H7 (cell line): ENCODE results near the gene METTL6. TPM values are rescaled to one million over a fixed set of nuclear protein-coding genes. Genes with fewer than 3 reads are reported as not detected.
"Not testable (repeated sequence)": the region's sequence is repeated elsewhere in the genome, so short reads cannot be mapped to it uniquely, and the experiment has no call there.

Source experiments
- DNase-seq: peaks from one replicate; pipeline ENCODE4 v3.0.0; 2012
- H3K27me3 ChIP-seq: 2 replicates; pipeline ENCODE4 v1.6.0; 2011; ENCODE audit warnings: mild to moderate bottlenecking, low read length; ENCODE audit not compliant: control insufficient read depth, insufficient read depth
- H3K36me3 ChIP-seq: replicated peaks from 2 replicates; pipeline ENCODE4 v1.5.1; 2011; ENCODE audit warnings: low read length; ENCODE audit not compliant: control insufficient read depth, insufficient read depth
- H3K4me3 ChIP-seq: 2 replicates; pipeline ENCODE4 v1.5.1; 2011; ENCODE audit warnings: low read depth, mild to moderate bottlenecking, control low read depth, low read length, moderate library complexity; ENCODE audit not compliant: insufficient read depth
- total RNA-seq: library from RNA; depleted of rRNA; stranded (reverse); fragments of >200 nt; shearing (Covaris generic); gene quantifications from 2 replicates; pipeline ENCODE4 v1.2.3, GENCODE V29; 2014

Gene METTL6
- total RNA-seq, 1 experiment from 2014 or later: 13.3 TPM

DNA sequence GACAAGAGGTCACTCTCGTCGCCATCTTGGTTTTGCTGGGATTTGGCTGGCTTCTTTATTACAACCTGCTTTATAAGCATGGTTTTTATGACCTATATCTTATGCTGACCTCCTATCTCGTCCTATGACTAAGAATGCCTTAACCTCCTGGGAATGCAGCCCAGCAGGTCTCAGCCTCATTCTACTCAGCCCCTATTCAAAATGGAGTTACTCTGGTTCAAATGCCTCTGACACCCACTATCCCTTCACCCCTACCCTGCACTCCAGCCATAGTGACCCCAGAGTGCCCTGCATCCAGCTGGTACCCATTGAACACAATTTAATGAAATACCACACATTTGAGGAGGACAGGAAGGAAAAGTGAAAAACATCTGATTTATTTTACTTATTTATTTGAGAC is 23.4 kb downstream of the METTL6 start:
- no peak for DNase-seq
- no peaks in the 10 kb centered on the region for H3K27me3 ChIP-seq
- no peak overlapping the region for H3K4me3 ChIP-seq
- H3K36me3 ChIP-seq: no peaks in the 10 kb centered on the region

DNA sequence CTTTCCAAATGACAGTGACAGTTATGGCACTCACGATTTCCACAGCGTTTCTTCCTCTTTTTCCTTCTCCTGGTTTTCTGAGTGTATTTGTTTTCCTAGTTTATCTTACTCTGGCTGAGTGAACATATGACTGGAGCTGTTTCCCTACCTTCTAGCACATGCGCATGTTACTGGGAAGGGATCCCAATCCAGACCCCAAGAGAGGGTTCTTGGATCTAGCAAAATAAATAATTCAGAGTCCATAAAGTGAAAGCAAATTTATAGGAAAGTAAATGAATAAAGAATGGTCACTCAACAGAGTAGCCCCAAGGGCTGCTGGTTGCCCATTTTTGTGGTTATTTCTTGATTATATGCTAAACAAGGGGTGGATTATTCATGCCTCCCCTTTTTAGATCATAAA is 23.8 kb downstream of the METTL6 start:
- H3K4me3 ChIP-seq: no peak overlapping the region
- H3K36me3 ChIP-seq: no peaks in the 10 kb centered on the region
- H3K27me3 ChIP-seq: no peaks in the 10 kb centered on the region
- DNase-seq: no peak

DNA sequence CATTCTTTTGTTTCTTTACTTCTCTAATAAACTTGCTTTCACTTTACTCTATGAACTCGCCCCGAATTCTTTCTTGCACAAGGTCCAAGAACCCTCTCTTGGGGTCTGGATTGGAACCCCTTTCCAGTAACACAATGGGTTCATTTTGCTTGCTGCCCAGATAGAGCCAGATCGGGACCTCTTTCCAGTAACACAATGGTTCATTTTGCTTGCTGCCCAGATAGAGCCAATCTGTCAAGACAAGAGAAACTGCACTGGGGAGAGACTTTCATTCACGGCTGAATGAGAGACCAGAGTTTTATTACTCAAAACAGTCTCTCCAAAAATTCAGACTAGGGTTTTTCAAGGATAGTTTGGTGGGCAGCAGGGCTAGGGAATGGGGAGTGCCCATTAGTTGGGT is 25.4 kb downstream of the METTL6 start:
- Histone ChIP-seq H3K4me3 (no peak overlapping the region), H3K36me3 (no peaks in the 10 kb centered on the region), H3K27me3 (no peaks in the 10 kb centered on the region)
- DNase-seq: no peak

DNA sequence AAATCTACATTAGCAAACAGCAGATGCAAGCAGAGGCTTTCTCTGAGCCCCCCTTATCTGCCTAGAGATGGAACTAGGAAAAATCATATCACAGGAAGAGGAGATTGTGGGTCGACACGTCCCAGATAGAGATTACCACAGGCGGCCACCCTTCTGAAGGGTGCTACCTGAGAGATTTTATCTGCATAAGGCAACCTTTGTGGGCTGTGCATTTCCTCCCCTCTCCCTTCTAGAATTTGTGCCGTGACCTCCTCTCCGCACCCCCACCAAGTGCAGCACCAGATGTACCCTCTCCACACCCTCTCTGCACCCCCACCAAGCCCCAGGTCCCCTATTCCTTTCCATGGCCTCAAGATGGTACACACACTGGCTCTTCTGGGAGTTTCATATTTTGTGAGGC is 27.4 kb downstream of the METTL6 start:
- H3K36me3 ChIP-seq: no peaks in the 10 kb centered on the region
- no peak for DNase-seq
- H3K4me3 ChIP-seq: no peak overlapping the region
- H3K27me3 ChIP-seq: no peaks in the 10 kb centered on the region

DNA sequence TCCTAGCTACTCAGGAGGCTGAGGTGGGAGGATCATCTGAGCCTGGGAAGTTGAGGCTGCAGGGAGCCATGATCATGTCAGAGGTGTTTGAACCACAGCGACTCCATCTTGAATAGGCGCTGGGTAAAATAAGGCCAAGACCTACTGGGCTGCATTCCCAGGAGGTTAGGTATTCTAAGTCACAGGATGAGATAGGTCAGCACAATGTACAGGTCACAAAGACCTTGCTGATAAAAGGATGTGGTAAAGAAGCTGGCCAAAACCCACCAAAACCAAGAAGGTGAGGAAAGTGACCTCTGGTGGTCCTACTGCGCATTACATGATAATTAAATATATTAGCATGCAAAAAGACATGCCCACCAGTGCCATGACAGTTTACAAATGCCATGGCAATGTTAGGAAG is 28.6 kb downstream of the METTL6 start:
- H3K27me3 ChIP-seq, H3K36me3 ChIP-seq, H3K4me3 ChIP-seq: not testable (repeated sequence)
- DNase-seq: peak; percentile 31

DNA sequence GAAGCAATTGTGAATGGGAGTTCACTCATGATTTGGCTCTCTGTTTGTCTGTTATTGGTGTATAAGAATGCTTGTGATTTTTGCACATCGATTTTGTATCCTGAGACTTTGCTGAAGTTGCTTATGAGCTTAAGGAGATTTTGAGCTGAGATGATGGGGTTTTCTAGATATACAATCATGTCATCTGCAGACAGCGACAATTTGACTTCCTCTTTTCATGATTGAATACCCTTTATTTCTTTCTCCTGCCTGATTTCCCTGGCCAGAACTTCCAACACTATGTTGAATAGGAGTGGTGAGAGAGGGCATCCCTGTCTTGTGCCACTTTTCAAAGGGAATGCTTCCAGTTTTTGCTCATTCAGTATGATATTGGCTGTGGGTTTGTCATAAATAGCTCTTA is 34.1 kb downstream of the METTL6 start:
- not testable (repeated sequence) for H3K4me3 ChIP-seq, H3K27me3 ChIP-seq, H3K36me3 ChIP-seq, DNase-seq

DNA sequence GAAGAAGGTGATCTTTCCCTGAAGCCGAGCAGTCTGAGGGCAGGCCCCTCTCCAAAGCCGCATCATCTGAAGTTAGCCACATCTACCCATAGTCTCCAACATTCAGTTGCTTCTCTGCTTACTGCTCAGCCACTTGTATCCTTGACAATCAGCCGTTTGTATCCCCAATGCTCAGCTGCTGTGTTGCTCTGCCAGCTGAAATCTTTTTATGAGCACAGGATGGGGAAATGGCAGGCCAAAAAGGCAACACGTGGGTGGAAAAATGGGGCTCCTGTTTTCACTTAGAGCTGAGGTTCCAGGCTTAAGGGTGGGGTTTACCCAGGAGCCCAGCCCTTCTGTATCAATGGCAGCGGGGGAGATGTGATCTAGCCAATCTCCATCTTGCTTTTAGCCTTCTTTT is 36.3 kb downstream of the METTL6 start:
- DNase-seq: no peak
- no peaks in the 10 kb centered on the region for H3K27me3 ChIP-seq
- H3K4me3 ChIP-seq: no peak overlapping the region
- no peaks in the 10 kb centered on the region; the same call in 1 of the 2 replicates for H3K36me3 ChIP-seq

DNA sequence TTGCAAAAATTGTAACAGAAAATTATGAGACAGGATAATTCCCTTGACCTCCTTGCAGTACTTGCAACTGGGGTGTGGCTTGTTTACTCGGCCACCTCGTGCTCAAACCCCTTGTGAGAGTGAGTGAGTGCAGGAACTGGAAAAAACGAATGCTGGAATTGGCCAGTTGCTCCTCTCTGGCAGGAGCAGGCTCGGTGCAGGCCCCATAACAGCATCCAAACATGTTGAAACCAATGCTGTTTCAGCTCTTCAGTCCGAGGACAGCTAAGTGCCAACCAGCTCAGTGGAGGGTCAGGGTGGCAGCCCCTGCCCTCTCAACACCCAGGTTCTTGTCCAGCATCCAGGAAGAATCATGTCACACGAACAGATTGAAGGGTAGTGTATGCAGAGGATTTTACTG is 36.9 kb downstream of the METTL6 start:
- Histone ChIP-seq H3K36me3 (no peaks in the 10 kb centered on the region; the same call in 1 of the 2 replicates), H3K4me3 (no peak overlapping the region), H3K27me3 (no peaks in the 10 kb centered on the region)
- no peak for DNase-seq

DNA sequence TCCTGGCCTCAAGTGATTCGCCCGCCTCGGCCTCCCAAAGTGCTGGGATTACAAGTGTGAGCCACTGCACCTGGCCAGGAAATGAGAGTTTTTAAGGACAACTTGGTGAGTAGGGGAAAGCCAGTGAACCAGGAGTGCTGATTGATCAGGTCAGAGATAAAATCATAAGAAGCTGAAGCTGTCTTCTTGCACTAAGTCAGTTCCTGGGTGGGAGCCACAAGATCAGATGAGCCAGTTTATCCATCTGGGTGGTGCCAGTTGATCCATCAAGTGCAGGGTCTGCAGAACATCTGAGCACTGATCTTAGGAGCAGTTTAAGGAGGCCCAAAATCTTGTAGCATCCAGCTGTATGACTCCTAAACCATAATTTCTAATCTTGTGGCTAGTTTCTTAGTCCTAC is 39.0 kb downstream of the METTL6 start:
- H3K36me3 ChIP-seq, DNase-seq, H3K4me3 ChIP-seq, H3K27me3 ChIP-seq: not testable (repeated sequence)

DNA sequence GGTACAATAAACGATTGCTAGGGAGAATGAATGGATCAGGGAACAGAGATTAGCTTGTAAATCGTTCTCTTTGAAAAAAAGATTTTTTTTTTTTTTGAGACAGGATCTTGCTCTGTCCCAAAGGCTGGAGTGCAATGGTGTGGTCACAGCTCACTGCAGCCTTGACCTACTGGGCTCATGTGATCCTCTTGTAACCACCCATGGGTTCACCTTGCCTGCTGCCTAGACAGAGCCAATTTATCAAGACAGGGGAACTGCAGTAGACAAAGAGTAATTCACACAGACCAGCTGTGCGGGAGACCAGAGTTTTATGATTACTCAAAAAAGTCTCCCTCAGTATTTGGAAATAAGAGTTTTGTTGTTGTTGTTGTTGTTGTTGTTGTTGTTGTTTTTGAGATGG is 39.6 kb downstream of the METTL6 start:
- no peak for DNase-seq
- H3K36me3 ChIP-seq: no peaks in the 10 kb centered on the region; the same call in 1 of the 2 replicates

DNA sequence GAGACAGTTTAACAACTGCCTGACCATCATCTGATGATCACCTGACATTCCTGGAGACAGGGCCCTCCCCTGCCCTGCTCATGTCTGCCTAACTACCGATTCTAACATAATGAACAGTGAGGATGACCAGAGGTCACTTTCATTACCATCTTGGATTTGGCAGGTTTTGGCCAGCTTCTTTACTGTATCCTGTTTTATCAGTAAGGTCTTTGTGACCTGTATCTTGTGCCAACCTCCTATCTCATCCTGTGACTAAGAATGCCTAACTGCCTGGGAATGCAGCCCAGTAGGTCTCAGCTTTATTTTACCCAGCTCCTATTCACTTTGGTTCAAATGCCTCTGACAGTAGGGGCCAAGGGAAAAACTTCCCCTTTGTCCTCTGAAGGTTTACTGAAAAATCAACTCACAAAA is 40.2 kb downstream of the METTL6 start:
- Histone ChIP-seq H3K36me3 (no peaks in the 10 kb centered on the region; the same call in 1 of the 2 replicates), H3K27me3 (no peaks in the 10 kb centered on the region), H3K4me3 (no peak overlapping the region)
- DNase-seq: no peak

More for the DNA sequence above, 39.6 kb downstream of the METTL6 start:
- no peaks in the 10 kb centered on the region for H3K27me3 ChIP-seq
- H3K4me3 ChIP-seq: no peak overlapping the region

DNA sequence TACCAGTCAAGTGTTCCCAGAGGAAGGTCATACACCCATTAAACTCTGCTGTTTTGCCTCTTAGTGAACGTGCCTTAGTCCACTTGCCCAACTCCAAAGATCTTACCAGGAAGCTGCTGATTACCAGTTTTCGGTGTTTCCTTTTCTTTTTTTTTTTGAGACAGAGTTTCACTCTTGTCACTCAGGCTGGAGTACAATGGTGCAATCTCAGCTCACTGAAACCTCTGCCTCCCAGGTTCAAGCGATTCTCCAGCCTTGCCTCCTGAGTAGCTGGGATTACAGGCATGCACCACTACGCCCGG is 40.7 kb downstream of the METTL6 start:
- not testable (repeated sequence) for DNase-seq, H3K36me3 ChIP-seq, H3K27me3 ChIP-seq, H3K4me3 ChIP-seq

DNA sequence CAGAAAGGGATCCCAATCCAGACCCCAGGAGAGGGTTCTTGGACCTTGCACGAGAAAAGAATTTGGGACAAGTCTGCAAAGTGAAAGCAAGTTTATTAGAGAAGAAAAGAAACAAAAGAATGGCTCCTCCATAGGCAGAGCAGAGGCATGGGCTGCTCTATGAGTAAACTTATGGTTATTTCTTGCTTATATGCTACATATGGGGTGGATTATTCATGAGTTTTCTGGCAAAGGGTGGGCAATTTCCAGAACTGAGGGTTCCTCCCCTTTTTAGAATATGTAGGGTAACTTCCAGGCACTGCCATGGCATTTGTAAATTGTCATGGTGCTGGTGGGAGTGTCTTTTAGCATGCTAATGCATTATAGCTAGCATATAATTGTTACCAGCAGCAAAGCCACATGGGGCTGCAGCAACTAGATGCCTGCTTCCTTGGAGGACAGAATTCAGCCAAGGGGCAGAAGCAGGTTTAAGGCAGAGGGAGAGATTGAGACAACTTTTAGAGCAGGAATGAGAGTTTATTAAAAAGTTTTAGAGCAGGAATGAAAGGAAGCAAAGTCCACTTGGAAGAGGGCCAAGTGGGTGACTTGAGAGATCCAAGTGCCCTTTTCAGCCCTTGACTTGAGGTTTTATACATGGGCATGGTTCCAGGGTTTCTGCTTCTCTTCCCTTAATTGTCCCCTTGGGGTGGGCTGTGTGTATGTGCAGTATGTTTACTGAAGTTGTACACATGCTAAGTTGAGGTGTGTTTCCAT is 41.3 kb downstream of the METTL6 start:
- no peaks in the 10 kb centered on the region; the same call in 1 of the 2 replicates for H3K36me3 ChIP-seq
- DNase-seq: no peak
- H3K4me3 ChIP-seq: no peak overlapping the region
- no peaks in the 10 kb centered on the region for H3K27me3 ChIP-seq

DNA sequence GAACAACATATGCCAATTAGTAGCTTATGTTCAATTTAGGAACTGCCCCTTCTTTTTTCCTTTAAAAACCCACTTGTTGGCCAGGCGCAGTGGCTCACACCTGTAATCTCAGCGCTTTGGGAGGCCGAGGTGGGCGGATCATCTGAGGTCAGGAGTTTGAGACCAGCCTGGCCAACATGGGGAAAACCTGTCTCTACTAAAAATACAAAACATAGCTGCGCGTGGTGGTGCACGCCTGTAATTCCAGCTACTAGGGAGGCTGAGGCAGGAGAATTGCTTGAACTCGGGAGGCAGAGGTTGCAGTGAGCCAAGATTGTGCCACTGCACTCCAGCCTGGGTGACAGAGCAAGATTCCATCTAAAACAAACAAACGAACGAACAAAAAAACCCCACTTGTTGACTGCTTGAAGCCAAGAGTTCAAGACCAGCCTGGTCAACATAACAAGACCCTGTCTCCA is 42.1 kb downstream of the METTL6 start:
- not testable (repeated sequence) for DNase-seq, H3K36me3 ChIP-seq, H3K4me3 ChIP-seq, H3K27me3 ChIP-seq

DNA sequence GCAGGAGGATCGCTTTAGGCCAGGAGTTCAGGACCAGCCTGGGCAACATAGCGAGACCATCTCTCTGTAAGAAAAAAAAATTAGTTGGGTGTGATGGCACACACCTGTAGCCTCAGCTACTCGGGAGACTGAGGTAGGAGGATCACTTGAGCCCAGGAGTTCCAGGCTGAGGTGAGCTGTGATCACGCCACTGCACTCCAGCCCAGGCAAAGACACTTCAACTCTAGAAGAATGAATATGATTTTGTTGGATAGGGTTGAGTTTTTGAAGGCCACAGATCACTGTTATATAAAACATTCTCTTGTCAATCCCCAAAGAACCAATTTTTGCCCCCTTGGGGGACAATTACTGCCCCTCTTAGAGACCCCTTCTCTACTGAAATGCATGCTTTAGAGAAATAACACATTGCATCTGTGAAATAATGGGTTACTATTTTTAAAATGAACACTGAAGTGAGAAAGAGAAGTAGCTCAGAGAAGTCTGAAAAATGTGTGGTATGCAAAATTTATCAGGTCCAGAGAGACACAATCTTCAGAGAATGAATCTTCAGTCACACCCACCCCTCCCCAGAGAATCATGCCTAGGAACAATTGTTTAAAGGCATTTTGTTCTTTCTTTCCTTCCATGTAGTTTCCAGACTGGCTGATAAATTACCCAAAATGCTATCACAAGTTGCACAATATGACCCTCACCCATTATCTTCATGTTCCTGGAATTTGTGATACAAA is 42.7 kb downstream of the METTL6 start:
- Histone ChIP-seq H3K27me3 (no peaks in the 10 kb centered on the region), H3K4me3 (no peak overlapping the region), H3K36me3 (no peaks in the 10 kb centered on the region)
- no peak for DNase-seq
